Stimulated activated CD8-positive, alpha-beta memory T cell treated with anti-CD3 and anti-CD28 coated beads, Interleukin-7, amount 100 ng/mL, for 24 hours (primary cell): Measurements from ENCODE around the gene PKDCC.
"Not testable (repeated sequence)": the region's sequence is repeated elsewhere in the genome, so short reads cannot be mapped to it uniquely, and the experiment has no call there.

Experiments used
- DNase-seq: peaks from one replicate; pipeline ENCODE4 v3.0.0-alpha.2; 2020; ENCODE audit warnings: low read depth

Gene PKDCC

GRCh38 chr2:42065753-42066152 lies 17.9 kb downstream of the PKDCC start:
- DNase-seq: not testable (repeated sequence)

GRCh38 chr2:42067001-42067400 lies 19.2 kb downstream of the PKDCC start:
- not testable (repeated sequence) for DNase-seq

- no peak for DNase-seq
These were observed 19.7 kb downstream of the PKDCC start for GRCh38 chr2:42067521-42067920.

- no peak for DNase-seq
These were observed 20.9 kb downstream of the PKDCC start for GRCh38 chr2:42068571-42069178.

GRCh38 chr2:42069568-42069967 lies 21.7 kb downstream of the PKDCC start:
- no peak for DNase-seq

- DNase-seq: no peak
These were observed 24.0 kb downstream of the PKDCC start for GRCh38 chr2:42071791-42072190.

- DNase-seq: no peak
These were observed 24.7 kb downstream of the PKDCC start for GRCh38 chr2:42072349-42073118.

- no peak for DNase-seq
These were observed 26.1 kb downstream of the PKDCC start for GRCh38 chr2:42073739-42074503.

- no peak for DNase-seq
These were observed 26.8 kb downstream of the PKDCC start for GRCh38 chr2:42074661-42075060.

GRCh38 chr2:42076357-42077225 lies 28.8 kb downstream of the PKDCC start:
- DNase-seq: no peak

- no peak for DNase-seq
These were observed 29.5 kb downstream of the PKDCC start for GRCh38 chr2:42077343-42077742.

- DNase-seq: no peak
These were observed 32.0 kb downstream of the PKDCC start for GRCh38 chr2:42079737-42080287.

- DNase-seq: not testable (repeated sequence)
These were observed 33.3 kb downstream of the PKDCC start for GRCh38 chr2:42081151-42081550.

- DNase-seq: no peak
These were observed 34.2 kb downstream of the PKDCC start for GRCh38 chr2:42082016-42082415.

GRCh38 chr2:42084231-42084671 lies 36.4 kb downstream of the PKDCC start:
- no peak for DNase-seq

- DNase-seq: not testable (repeated sequence)
These were observed 37.2 kb downstream of the PKDCC start for GRCh38 chr2:42085070-42085469.

- DNase-seq: no peak
These were observed 38.1 kb downstream of the PKDCC start for GRCh38 chr2:42085706-42086487.

- no peak for DNase-seq
These were observed 38.7 kb downstream of the PKDCC start for GRCh38 chr2:42086500-42086953.

- no peak for DNase-seq
These were observed 39.5 kb downstream of the PKDCC start for GRCh38 chr2:42087137-42087856.

GRCh38 chr2:42087857-42088195 lies 40.0 kb downstream of the PKDCC start:
- no peak for DNase-seq
